Stimulated activated CD4-positive, alpha-beta T cell treated with anti-CD3 and anti-CD28 coated beads, Interleukin-1b, Interleukin-23, amount 100 ng/mL, for 24 hours (primary cell): ENCODE measurements around the gene TTC21A.
A peak's percentile ranks its signal among the peaks of the same experiment; 100 is the strongest.

ENCODE experiments used
- DNase-seq, 4 experiments: peaks; one replicate each; pipeline ENCODE4 v3.0.0-alpha.2; 2020; ENCODE audit warnings: low read depth in 4 of 4, low spot score in 1 of 4

TTC21A gene

GRCh38 chr3:39176025-39176714, 68.7 kb downstream of the TTC21A start:
- no peak for DNase-seq

DNA sequence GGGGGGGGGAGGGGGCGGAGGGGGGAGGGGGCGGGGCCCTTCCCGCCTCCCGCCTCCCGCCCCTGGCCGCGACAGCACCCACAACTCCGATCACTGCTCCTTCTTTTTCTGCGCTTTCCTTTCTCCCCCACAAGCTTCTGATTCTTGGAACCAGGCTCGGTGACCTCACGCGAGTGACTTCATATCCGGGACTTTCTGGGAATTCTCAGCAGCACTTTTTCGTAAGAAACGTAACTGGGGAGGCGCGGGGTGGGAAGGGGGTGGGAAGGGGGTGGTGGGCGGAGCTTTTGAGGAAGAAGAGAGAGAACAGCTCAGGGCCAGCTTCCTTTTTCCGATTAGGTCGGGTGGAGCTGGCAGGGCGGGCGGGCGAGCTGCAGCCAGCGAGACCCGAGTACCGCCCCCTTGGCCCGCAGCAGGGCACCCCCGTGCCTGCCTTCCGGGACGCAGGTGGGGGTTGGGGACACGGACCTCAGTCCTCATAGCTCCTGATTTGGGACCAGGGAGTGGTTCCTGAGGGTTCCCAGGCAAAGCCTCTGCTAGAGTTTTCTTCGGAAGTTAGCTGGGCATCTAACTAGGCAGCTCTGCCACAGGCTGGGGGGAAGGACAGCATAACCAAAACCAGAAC, 70.3 kb downstream of the TTC21A start:
- peak in 3 of 4 experiments; percentile 43 to 81 (median 57) for DNase-seq

- DNase-seq: no peak
These were observed 71.1 kb downstream of the TTC21A start for GRCh38 chr3:39178553-39178952.

DNA sequence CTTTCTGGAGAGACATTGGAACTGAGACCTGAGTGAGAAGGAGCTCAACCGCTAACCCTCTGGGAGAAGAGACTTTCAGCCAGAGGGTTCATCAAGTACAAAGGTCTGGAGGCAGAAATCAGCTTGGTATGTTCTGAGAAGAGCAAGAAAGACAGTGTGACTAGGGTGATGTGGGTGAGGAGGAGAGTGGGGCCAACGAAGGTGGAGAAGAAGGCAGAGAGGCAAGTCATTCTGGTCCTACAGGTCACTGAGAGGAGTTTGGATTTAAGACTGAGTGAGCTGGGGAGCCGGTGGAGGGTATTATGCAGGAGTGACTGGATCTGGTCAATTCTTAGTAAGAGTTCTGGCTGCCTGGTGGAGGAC, 72.7 kb downstream of the TTC21A start:
- DNase-seq: no peak

GRCh38 chr3:39180546-39181346, 73.3 kb downstream of the TTC21A start:
- peak; percentile 59 to 84 (median 76) for DNase-seq

DNA sequence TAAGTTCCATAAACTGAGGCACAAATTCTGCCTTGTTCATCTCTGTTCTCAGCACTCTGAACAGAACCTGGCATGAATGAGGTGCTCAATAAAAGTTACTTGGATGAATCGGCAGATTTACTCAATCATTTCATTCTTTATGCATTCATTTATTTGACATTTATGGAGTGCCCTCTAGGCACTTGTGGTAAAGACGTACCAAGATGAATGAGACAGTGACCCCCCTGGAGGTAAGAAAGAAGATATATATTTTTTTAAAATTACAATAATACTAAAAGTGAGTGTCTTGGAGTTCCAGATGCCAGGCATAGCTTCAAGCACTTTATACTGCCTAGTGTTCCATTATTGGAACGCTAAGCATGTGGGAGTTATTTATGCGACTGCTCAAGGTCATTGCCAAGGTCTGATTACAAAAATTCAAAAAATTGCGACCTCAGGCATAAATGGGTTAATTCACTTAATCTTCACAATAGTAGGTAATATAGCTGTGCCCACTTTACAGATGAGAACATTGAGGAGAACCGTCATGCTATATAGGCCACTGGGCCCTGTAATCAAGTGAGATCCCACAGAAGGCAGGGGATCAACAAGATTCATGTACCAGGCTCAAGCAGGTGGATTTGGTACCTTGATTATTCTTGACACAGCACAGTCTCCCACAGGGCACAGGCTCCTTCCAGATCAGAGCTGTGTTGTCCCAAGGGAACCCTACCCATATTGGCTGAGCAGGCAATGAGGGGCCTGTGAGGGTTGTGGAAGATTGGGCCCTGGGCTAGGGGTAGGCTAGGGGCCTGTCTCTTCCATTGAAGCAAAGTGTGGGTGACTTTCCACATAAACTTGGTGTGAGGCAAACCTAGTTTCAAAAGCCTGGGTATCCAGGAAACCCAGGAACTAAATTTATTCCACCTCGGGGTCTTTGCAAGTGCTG, 74.2 kb downstream of the TTC21A start:
- DNase-seq: no peak

DNA sequence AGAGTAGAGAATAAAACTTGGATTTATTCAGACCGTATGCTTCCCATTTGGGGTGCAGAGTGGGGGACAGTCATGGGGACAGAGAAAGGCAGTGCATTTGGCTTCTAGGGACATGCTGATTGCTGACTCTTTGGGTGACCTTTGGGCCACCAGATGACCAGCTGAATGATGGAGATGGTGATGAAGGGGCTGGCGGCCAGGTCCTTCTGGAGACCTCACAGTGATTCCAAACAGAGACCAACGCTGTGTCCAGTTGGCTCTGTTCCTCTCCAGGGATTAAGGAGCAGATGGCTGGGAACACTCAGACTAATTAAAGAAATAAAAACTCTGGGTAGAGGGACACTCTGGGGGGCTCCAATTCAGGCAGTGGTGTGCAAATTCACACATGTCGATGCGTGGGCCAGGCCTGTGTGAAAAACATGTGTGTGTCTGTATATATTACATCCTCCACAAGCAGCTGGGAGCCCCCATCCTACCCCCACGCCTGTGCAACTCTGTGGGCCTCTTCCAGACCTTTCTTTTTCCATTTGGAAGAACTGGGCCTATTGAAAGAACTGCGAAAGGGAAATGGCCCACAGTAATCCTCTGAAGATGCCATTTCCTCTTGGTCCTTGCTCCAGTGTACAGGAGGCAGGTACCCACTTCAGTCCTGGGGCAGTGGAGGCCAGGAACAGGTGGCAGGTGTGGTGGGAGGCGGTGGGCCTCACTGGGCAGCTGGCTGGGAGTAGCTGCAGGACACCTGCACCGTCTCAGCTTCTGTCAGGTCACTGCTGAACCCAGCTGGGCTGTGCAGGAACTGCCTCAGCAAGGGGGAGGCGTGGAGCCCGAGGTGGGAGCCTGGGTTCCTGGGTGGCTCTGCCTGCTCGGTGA, 76.0 kb downstream of the TTC21A start:
- DNase-seq: no peak

GRCh38 chr3:39184081-39184967, 76.8 kb downstream of the TTC21A start:
- DNase-seq: no peak

DNA sequence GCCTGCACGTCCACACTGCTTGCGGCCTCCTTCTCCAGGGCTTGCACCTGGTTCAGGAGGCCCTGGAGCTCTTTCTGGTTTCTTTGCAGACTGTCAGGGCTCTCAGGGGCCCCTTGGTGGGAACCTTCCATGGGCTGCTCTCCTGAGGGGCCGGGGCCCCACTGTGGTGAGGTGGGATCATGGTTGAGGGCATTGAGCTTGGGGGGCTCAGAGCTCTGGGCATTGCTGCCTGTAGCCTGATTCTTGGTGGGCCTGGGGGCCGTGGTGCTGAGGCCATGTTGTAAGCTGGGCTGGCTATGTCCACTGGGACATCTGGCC, 77.4 kb downstream of the TTC21A start:
- DNase-seq: no peak

GRCh38 chr3:39185326-39185958, 78.0 kb downstream of the TTC21A start:
- DNase-seq: no peak

GRCh38 chr3:39185959-39186691, 78.6 kb downstream of the TTC21A start:
- DNase-seq: no peak

DNA sequence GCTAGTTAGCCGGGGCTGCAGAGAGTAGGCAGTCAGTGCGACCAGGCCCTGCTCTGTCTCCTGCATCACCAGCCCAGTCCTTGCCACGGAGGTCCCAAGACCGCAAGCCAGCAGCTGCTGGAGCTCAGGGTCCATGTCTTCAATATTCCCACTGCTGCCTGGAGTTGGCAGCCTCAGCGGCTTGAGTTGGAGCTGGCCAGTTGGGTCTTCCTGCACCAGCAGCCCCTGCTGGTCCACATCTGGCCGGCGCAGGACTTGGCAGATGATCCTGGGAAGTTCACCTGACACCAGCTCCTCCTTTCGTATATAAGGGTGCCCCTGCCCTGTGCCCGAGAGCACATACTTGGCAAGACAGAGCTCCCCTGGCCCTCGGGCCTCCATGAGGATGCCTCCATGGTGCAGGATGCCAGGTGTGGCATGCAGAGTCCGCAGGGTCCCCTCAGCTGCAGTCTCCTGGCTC, 79.2 kb downstream of the TTC21A start:
- DNase-seq: no peak

DNA sequence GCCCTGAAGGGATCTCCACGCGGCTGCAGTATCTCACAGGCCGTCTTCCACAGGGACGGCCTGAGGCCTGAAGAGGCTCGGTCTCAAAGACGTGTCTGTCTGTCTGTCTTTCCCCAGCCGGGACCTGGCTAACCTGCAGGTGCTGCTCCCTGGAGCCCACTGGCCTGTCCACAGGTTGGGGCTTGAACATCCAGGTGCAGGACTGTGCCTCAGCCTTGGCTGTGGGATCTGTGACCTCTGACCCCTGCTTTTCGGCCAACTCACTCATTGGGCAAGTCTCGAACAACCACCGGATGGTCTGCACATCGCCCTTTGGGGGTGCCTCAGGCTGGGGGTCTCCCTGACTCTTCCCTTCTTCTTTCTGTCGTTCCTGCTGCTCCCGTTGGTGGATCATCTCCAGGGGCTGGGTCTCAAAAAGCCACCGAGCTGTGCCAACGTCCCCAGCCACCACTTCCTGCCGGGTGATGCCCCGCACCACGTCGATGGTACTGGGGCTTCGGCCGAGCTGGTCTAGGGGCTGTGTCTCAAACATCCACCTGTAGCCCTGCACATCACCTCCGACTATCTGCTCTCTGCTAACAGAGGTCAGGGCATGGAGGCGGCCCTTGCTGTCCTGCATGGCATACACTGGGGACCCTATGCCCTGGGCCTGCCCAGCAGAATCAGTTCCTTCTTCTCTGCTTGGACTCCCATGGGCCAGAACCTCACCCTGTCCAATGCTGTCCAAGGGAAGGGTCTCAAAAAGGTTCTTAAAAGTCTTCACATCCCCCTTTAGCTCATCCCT, 80.1 kb downstream of the TTC21A start:
- no peak for DNase-seq
